Neuronal stem cell (in vitro differentiated cells): ENCODE data around the gene ATCAY.
"Not testable (repeated sequence)": the region's sequence is repeated elsewhere in the genome, so short reads cannot be mapped to it uniquely, and the experiment has no call there.

ENCODE experiments used
- DNase-seq: peaks from one replicate; pipeline ENCODE4 v3.0.0-alpha.2; 2013; ENCODE audit warnings: low spot score
- H2AFZ ChIP-seq: one replicate; pipeline ENCODE4 v1.6.1; 2013; ENCODE audit warnings: mild to moderate bottlenecking, low read length, inconsistent platforms
- H2AK5ac ChIP-seq: 2 replicates; pipeline ENCODE4 v1.6.1; 2013; ENCODE audit warnings: low read depth, mild to moderate bottlenecking, inconsistent platforms, low read length, moderate library complexity, mixed read lengths
- H2BK120ac ChIP-seq: 2 replicates; pipeline ENCODE4 v1.6.1; 2013; ENCODE audit warnings: low read depth, mild to moderate bottlenecking, inconsistent platforms, low read length, moderate library complexity, mixed read lengths
- H2BK12ac ChIP-seq: one replicate; pipeline ENCODE4 v1.6.1; 2013; ENCODE audit warnings: low read length, inconsistent platforms
- H2BK15ac ChIP-seq: 2 replicates; pipeline ENCODE4 v1.6.1; 2013; ENCODE audit warnings: mild to moderate bottlenecking, low read length, inconsistent platforms, mixed read lengths
- H2BK5ac ChIP-seq: one replicate; pipeline ENCODE4 v1.6.1; 2013; ENCODE audit warnings: inconsistent platforms, mild to moderate bottlenecking, low read length, moderate library complexity
- H3K14ac ChIP-seq: one replicate; pipeline ENCODE4 v1.6.1; 2013; ENCODE audit warnings: low read length, inconsistent platforms
- H3K18ac ChIP-seq: 2 replicates; pipeline ENCODE4 v1.6.1; 2013; ENCODE audit warnings: low read length, inconsistent platforms
- H3K23ac ChIP-seq: 2 replicates; pipeline ENCODE4 v1.6.1; 2013; ENCODE audit warnings: low read depth, mild to moderate bottlenecking, mixed read lengths, low read length, inconsistent platforms; ENCODE audit not compliant: poor library complexity
- H3K27ac ChIP-seq: replicated peaks from 3 replicates; pipeline ENCODE4 v1.5.1; 2013; ENCODE audit warnings: low read length, inconsistent platforms
- H3K27me3 ChIP-seq, 3 experiments: 2 replicates each; pipeline ENCODE4 v1.6.1; 2013; ENCODE audit warnings: low read length in 3 of 3, mild to moderate bottlenecking in 2 of 3, inconsistent platforms in 1 of 3, low read depth in 1 of 3, mixed read lengths in 1 of 3, moderate library complexity in 1 of 3; ENCODE audit not compliant: control insufficient read depth in 3 of 3, insufficient read depth in 3 of 3
- H3K36me3 ChIP-seq, 2 donors: replicated peaks in 1 of 2; 2 replicates each; pipeline ENCODE4 v1.6.1; 2013; ENCODE audit warnings: low read length in 2 of 2; ENCODE audit not compliant: control insufficient read depth in 2 of 2, insufficient read depth in 2 of 2
- H3K4ac ChIP-seq: 2 replicates; pipeline ENCODE4 v1.6.1; 2013; ENCODE audit warnings: inconsistent platforms, mild to moderate bottlenecking, low read length, moderate library complexity
- H3K4me1 ChIP-seq, 2 donors: 1 replicate in 1 of 2; 2 replicates in 1 of 2; pipeline ENCODE4 v1.6.1; 2013; ENCODE audit warnings: low read length in 2 of 2, low read depth in 1 of 2; ENCODE audit not compliant: control insufficient read depth in 2 of 2, insufficient read depth in 1 of 2
- H3K4me2 ChIP-seq: one replicate; pipeline ENCODE4 v1.6.1; 2013; ENCODE audit warnings: mild to moderate bottlenecking, low read length, inconsistent platforms; ENCODE audit not compliant: insufficient read depth, poor library complexity, severe bottlenecking
- H3K4me3 ChIP-seq, 2 donors: 2 replicates each; pipeline ENCODE4 v1.5.1; 2013; ENCODE audit warnings: low read length in 2 of 2, mild to moderate bottlenecking in 2 of 2, inconsistent platforms in 1 of 2, moderate library complexity in 1 of 2
- H3K79me1 ChIP-seq: one replicate; pipeline ENCODE4 v1.6.1; 2013; ENCODE audit warnings: low read depth, mild to moderate bottlenecking, inconsistent platforms, low read length, moderate library complexity
- H3K9ac ChIP-seq: one replicate; pipeline ENCODE4 v1.6.1; 2013; ENCODE audit warnings: mild to moderate bottlenecking, low read depth, low read length, inconsistent platforms; ENCODE audit not compliant: poor library complexity
- H3K9me3 ChIP-seq, 2 donors: replicated peaks in 1 of 2; 2 replicates each; pipeline versions ENCODE3 to v1.6.1; 2013; ENCODE audit warnings: low read length in 2 of 2, mild to moderate bottlenecking in 2 of 2, inconsistent platforms in 1 of 2, low read depth in 1 of 2, mixed read lengths in 1 of 2, moderate library complexity in 1 of 2; ENCODE audit not compliant: control insufficient read depth in 2 of 2, insufficient read depth in 1 of 2
- H4K8ac ChIP-seq: one replicate; pipeline ENCODE4 v1.6.1; 2013; ENCODE audit warnings: low read depth, mild to moderate bottlenecking, inconsistent platforms, low read length, moderate library complexity
- H4K91ac ChIP-seq: one replicate; pipeline ENCODE4 v1.6.1; 2013; ENCODE audit warnings: low read length, low read depth, mild to moderate bottlenecking, inconsistent platforms; ENCODE audit not compliant: poor library complexity
- WGBS, 2 donors: extraction: QIAGEN DNeasy Blood & Tissue Kit; methylation state at CpG; one replicate each; pipeline ENCODE4 v1.1.7; 2013; ENCODE audit warnings: missing lambda C conversion rate in 2 of 2, mixed read lengths in 1 of 2; ENCODE audit not compliant: insufficient read length in 2 of 2, insufficient replicate concordance in 1 of 2; ENCODE audit errors: extremely low coverage in 2 of 2; 5-methylcytosine and 5-hydroxymethylcytosine counted together

Gene ATCAY

DNA sequence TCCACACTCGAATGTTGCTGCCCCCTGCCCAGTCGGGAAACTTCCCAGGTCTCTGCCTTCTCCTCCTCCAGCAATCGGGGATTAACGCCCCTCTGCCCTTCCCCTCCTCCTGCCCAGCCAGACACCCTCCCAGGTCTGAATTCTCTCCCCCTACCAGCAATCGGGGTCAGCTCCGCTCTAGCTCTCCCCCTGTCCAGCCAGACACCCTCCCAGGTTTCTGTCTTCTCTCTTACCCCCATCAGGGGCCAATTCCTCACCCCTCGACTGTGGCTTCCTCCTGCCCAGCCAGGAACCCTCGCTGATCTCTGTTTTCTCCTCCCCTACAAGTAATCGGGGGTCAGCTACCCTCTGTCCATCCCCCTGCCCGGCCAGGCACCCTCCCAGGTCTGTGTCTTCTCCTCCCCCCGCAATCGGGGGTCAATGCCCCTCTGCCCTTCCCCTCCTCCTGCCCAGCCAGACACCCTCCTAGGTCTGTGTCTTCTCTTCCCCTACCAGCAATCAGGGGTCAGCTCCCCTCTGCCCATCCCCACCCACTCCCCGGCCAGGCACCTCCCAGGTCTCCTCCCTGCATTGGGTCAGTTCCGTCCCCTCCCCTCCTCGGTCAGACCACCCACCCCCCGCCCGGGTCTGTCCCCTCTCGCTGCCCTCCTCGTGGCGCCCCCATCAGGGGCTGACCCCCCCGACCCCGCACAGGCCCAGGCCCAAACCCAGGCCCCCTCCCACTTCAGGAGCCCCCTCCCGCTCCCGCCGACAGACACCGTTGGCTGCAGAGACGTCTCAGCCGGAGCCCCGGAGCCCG is 12.3 kb upstream of the ATCAY start:
- Histone ChIP-seq H2BK15ac (peak overlapping the region; percentile 91), H4K8ac (no peak overlapping the region), H3K9ac (peak overlapping the region; percentile 90), H3K79me1 (peaks cover 3% of the 10 kb centered on the region), H3K4me2 (peak overlapping the region; percentile 75), H3K27ac (peak overlapping the region; percentile 49), H2BK12ac (no peak overlapping the region), H3K4ac (no peak overlapping the region), H2AFZ (peak overlapping the region; percentile 90), H3K23ac (no peak overlapping the region), H3K36me3 (no peaks in the 10 kb centered on the region), H2BK5ac (peak overlapping the region; percentile 89), H2BK120ac (peak overlapping the region; percentile 89), H3K9me3 (peaks cover 8% of the 10 kb centered on the region in 2 donors), H3K14ac (no peak overlapping the region), H3K18ac (peak overlapping the region; percentile 94), H3K27me3 (peaks cover 0 to 23% (median 0%) of the 10 kb centered on the region in 3 experiments), H3K4me3 (peak overlapping the region; percentile 42 to 73), H3K4me1 (peaks cover 0 to 11% of the 10 kb centered on the region in 2 donors), H4K91ac (no peak overlapping the region), H2AK5ac (no peak overlapping the region)
- no peak for DNase-seq
- no CpG with 5 or more reads among the region's 30 CpGs for WGBS, 2 donors

GRCh38 chr19:3868770-3869456 is 11.6 kb upstream of the ATCAY start, which contains the start of gene ZFR2:
TSS of gene ZFR2 (minus strand) at chr19:3869038. CDS start at chr19:3869017, 21 bp downstream.
- H2BK15ac ChIP-seq: peak within 1 kb of the TSS; percentile 91
- H4K8ac ChIP-seq: no peak within 1 kb of the TSS
- H3K4me3 ChIP-seq: peak within 1 kb of the TSS; percentile 42 to 73
- H3K14ac ChIP-seq: no peak within 1 kb of the TSS
- peaks cover 8% of the 10 kb centered on the region in 2 donors for H3K9me3 ChIP-seq
- H3K4ac ChIP-seq: no peak within 1 kb of the TSS
- peak within 1 kb of the TSS; percentile 90 for H2AFZ ChIP-seq
- H3K36me3 ChIP-seq: no peaks in the 10 kb centered on the region
- no peak within 1 kb of the TSS for H3K23ac ChIP-seq
- peak within 1 kb of the TSS; percentile 89 for H2BK5ac ChIP-seq
- H2BK12ac ChIP-seq: no peak within 1 kb of the TSS
- H3K4me1 ChIP-seq: peaks cover 0 to 11% of the 10 kb centered on the region in 2 donors
- peaks cover 0 to 23% (median 0%) of the 10 kb centered on the region in 3 experiments for H3K27me3 ChIP-seq
- H3K79me1 ChIP-seq: no peaks in the 10 kb centered on the region
- peak within 1 kb of the TSS; percentile 94 for H3K18ac ChIP-seq
- no peak within 1 kb of the TSS for H2AK5ac ChIP-seq
- no peak for DNase-seq
- no peak within 1 kb of the TSS for H4K91ac ChIP-seq
- no CpG with 5 or more reads among the region's 62 CpGs for WGBS, 2 donors
- H2BK120ac ChIP-seq: peak within 1 kb of the TSS; percentile 89
- H3K27ac ChIP-seq: peak within 1 kb of the TSS; percentile 49
- peak within 1 kb of the TSS; percentile 90 for H3K9ac ChIP-seq
- peak within 1 kb of the TSS; percentile 75 for H3K4me2 ChIP-seq

DNA sequence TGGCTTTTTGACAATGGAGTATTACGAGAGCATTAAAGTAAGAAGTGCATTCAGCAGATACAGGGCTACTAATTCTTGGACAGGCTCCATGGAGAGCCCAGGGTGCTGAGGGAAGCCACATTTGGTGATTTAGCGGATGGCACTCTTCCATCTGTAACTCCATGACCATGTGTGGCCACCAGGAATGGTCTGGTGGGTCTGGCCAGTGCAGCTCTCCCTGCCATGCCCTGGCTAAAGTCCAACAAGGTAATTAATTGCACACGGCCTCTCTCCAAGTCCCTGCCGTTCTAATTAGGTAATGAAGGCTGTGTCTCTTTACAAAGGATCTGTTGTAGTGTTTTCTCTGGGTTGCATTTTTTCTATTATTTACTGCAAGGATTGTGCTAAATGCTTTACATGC is 7.3 kb upstream of the ATCAY start:
- Histone ChIP-seq H3K79me1 (no peaks in the 10 kb centered on the region), H3K9me3 (peaks cover 8% of the 10 kb centered on the region in 2 donors), H3K23ac (no peak overlapping the region), H2AFZ (no peak overlapping the region), H3K14ac (no peak overlapping the region), H4K91ac (no peak overlapping the region), H3K36me3 (no peaks in the 10 kb centered on the region), H3K4me1 (peaks cover 0 to 1% of the 10 kb centered on the region in 2 donors), H3K4ac (no peak overlapping the region), H3K4me2 (no peak overlapping the region), H3K27me3 (peaks cover 0 to 14% (median 0%) of the 10 kb centered on the region in 3 experiments), H2BK15ac (no peak overlapping the region), H3K4me3 (no peak overlapping the region), H3K27ac (no peak overlapping the region), H2BK5ac (no peak overlapping the region), H4K8ac (no peak overlapping the region), H3K9ac (no peak overlapping the region), H2AK5ac (no peak overlapping the region), H3K18ac (no peak overlapping the region), H2BK12ac (no peak overlapping the region), H2BK120ac (no peak overlapping the region)
- no peak for DNase-seq
- no CpG with 5 or more reads among the region's 4 CpGs for WGBS, 2 donors

- DNase-seq, H3K23ac ChIP-seq, H4K91ac ChIP-seq, H2BK15ac ChIP-seq, H3K18ac ChIP-seq, H3K27ac ChIP-seq, H2BK5ac ChIP-seq, H3K79me1 ChIP-seq, H2AK5ac ChIP-seq, H2BK120ac ChIP-seq, H3K14ac ChIP-seq, H3K36me3 ChIP-seq, H2BK12ac ChIP-seq, H3K9ac ChIP-seq, H3K4me3 ChIP-seq, H3K4ac ChIP-seq, H2AFZ ChIP-seq, H4K8ac ChIP-seq, H3K27me3 ChIP-seq, H3K9me3 ChIP-seq, H3K4me2 ChIP-seq, H3K4me1 ChIP-seq: not testable (repeated sequence)
- no CpG with 5 or more reads among the region's 13 CpGs for WGBS, 2 donors
Measured at GRCh38 chr19:3874695-3875094, 5.8 kb upstream of the ATCAY start.
